ENCODE results near the gene CNTNAP2.

GRCh38 chr7:148397056-148397455 is 2280.5 kb downstream of the CNTNAP2 start:
- TF ChIP-seq CTCF (conservative IDR thresholded peaks at IDR 0.05; ENCODE audit: low read depth, low read length) (no peak), EZH2 (IDR thresholded peaks at IDR 0.05; ENCODE audit: borderline replicate concordance, low read depth, low read length, poor library complexity, severe bottlenecking) (no peak)
